ENCODE measurements around the gene FAM163B. TPM values are rescaled to one million over a fixed set of nuclear protein-coding genes. Genes with fewer than 3 reads are reported as not detected.

Gene FAM163B
- total and polyA plus RNA-seq, 2 donors (not counting 1 experiment from before 2014, with no cell fraction given) = not detected

GRCh38 chr9:133616643-133617405 is 7.6 kb upstream of the FAM163B start:
- Histone ChIP-seq H3K4me3 (ENCODE audit: control extremely low read depth in 1 of 5, extremely low read depth in 1 of 5, insufficient read depth in 1 of 5, low read depth in 2 of 5, low read length in 4 of 5) (no peak overlapping the region), H2AFZ (ENCODE audit: insufficient read depth, low read depth, low read length, poor library complexity, severe bottlenecking) (no peak overlapping the region), H4K20me1 (ENCODE audit: control insufficient read depth, insufficient read depth, low read length, poor library complexity, severe bottlenecking) (no peaks in the 10 kb centered on the region), H3K4me1 (ENCODE audit: control insufficient read depth in 2 of 2, insufficient read depth in 2 of 2, low read length in 2 of 2) (peaks cover 7 to 9% of the 10 kb centered on the region in 2 donors), H3K27me3 (replicated peaks in 1 of 4; ENCODE audit: control extremely low read depth in 1 of 4, control insufficient read depth in 3 of 4, insufficient read depth in 4 of 4, low read length in 3 of 4) (peaks cover 0 to 19% (median 3%) of the 10 kb centered on the region in 4 experiments), H3K27ac (ENCODE audit: low read length in 2 of 2) (no peak overlapping the region), H3K36me3 (replicated peaks in 1 of 2; ENCODE audit: control extremely low read depth in 1 of 2, control insufficient read depth in 1 of 2, extremely low read depth in 1 of 2, insufficient read depth in 2 of 2, low read length in 1 of 2) (no peaks in the 10 kb centered on the region), H3K4me2 (replicated peaks; ENCODE audit: low read depth, low read length, poor library complexity, severe bottlenecking) (no peak overlapping the region), H3K79me2 (ENCODE audit: control insufficient read depth, insufficient read depth, low read length) (no peaks in the 10 kb centered on the region), H3K9me3 (ENCODE audit: control extremely low read depth in 1 of 3, control insufficient read depth in 2 of 3, insufficient read depth in 1 of 3, low read length in 2 of 3) (peaks cover 0 to 3% (median 0%) of the 10 kb centered on the region in 3 donors), H3K9ac (ENCODE audit: low read length) (no peak overlapping the region)
- TF ChIP-seq EZH2 (IDR thresholded peaks at IDR 0.05; ENCODE audit: borderline replicate concordance, insufficient read depth, low read depth, low read length, poor library complexity, severe bottlenecking) = no peak
- no peak for TF ChIP-seq CTCF (IDR thresholded peaks at IDR 0.05)
- DNase-seq = no peak
- Mint-ChIP-seq H3K27ac (no peak overlapping the region), H3K9me3 (ENCODE audit: insufficient read depth) (no peaks in the 10 kb centered on the region), H3K27me3 (peaks cover 27% of the 10 kb centered on the region), H3K4me1 (peaks cover 11% of the 10 kb centered on the region), H3K4me3 (no peak overlapping the region)
- no peak for ATAC-seq (ENCODE audit: low read depth)
- 77% methylated on average over 12 of the region's 13 CpGs for WGBS (ENCODE audit: insufficient coverage)
- CTCF ChIA-PET = no interaction called here
- POLR2A ChIA-PET = no interaction called here
- intact Hi-C loops (cut with micrococcal nuclease) = no loop called here

GRCh38 chr9:133615606-133616188 is 6.5 kb upstream of the FAM163B start:
- H3K27me3 Mint-ChIP-seq = peaks cover 25% of the 10 kb centered on the region

More at GRCh38 chr9:133615606-133616188, 6.5 kb upstream of the FAM163B start:
- ATAC-seq (ENCODE audit: low read depth) (no peak), DNase-seq (no peak)
- ChIA-PET CTCF (no interaction called here), POLR2A (no interaction called here)
- H3K4me1 Mint-ChIP-seq = peaks cover 7% of the 10 kb centered on the region
- H3K9me3 Mint-ChIP-seq (ENCODE audit: insufficient read depth) = no peaks in the 10 kb centered on the region
- no peak overlapping the region for H3K27ac Mint-ChIP-seq
- Histone ChIP-seq H3K79me2 (ENCODE audit: control insufficient read depth, insufficient read depth, low read length) (no peaks in the 10 kb centered on the region), H3K36me3 (replicated peaks in 1 of 2; ENCODE audit: control extremely low read depth in 1 of 2, control insufficient read depth in 1 of 2, extremely low read depth in 1 of 2, insufficient read depth in 2 of 2, low read length in 1 of 2) (no peaks in the 10 kb centered on the region), H4K20me1 (ENCODE audit: control insufficient read depth, insufficient read depth, low read length, poor library complexity, severe bottlenecking) (no peaks in the 10 kb centered on the region), H3K4me3 (ENCODE audit: control extremely low read depth in 1 of 5, extremely low read depth in 1 of 5, insufficient read depth in 1 of 5, low read depth in 2 of 5, low read length in 4 of 5) (no peak overlapping the region), H3K27me3 (replicated peaks in 1 of 4; ENCODE audit: control extremely low read depth in 1 of 4, control insufficient read depth in 3 of 4, insufficient read depth in 4 of 4, low read length in 3 of 4) (peaks cover 0 to 21% (median 4%) of the 10 kb centered on the region in 4 experiments), H3K4me1 (ENCODE audit: control insufficient read depth in 2 of 2, insufficient read depth in 2 of 2, low read length in 2 of 2) (peaks cover 7 to 9% of the 10 kb centered on the region in 2 donors), H3K9me3 (ENCODE audit: control extremely low read depth in 1 of 3, control insufficient read depth in 2 of 3, insufficient read depth in 1 of 3, low read length in 2 of 3) (peaks cover 0 to 3% (median 0%) of the 10 kb centered on the region in 3 donors), H3K4me2 (replicated peaks; ENCODE audit: low read depth, low read length, poor library complexity, severe bottlenecking) (no peak overlapping the region), H3K9ac (ENCODE audit: low read length) (no peak overlapping the region), H3K27ac (ENCODE audit: low read length in 2 of 2) (no peak overlapping the region), H2AFZ (ENCODE audit: insufficient read depth, low read depth, low read length, poor library complexity, severe bottlenecking) (no peak overlapping the region)
- intact Hi-C loops (cut with micrococcal nuclease) = no loop called here
- TF ChIP-seq EZH2 (IDR thresholded peaks at IDR 0.05; ENCODE audit: borderline replicate concordance, insufficient read depth, low read depth, low read length, poor library complexity, severe bottlenecking) (no peak), CTCF (IDR thresholded peaks at IDR 0.05) (no peak)
- no peak overlapping the region for H3K4me3 Mint-ChIP-seq
- WGBS (ENCODE audit: insufficient coverage) = 83% methylated on average over 12 of the region's 13 CpGs
